HG03432 (cell line): ENCODE results near the gene HEXA.

Experiments
- ATAC-seq: cut with Tn5 transposase; IDR thresholded peaks from one replicate; pipeline ENCODE4 v1.9.1; 2021; ENCODE audit warnings: mild to moderate bottlenecking, moderate library complexity; ENCODE audit not compliant: unreplicated experiment

Gene HEXA

GRCh38 chr15:72323752-72324151 is 52.1 kb downstream of the HEXA start:
- no peak for ATAC-seq

GRCh38 chr15:72319985-72320671 is 55.7 kb downstream of the HEXA start, which contains the start of gene CELF6:
Gene CELF6, minus strand, starts transcription at chr15:72320157. Its CDS starts 283 bp downstream, at chr15:72319874.
- peak; percentile 69 for ATAC-seq

- ATAC-seq = peak; percentile 38
These were observed 56.3 kb downstream of the HEXA start for GRCh38 chr15:72319360-72319984.

- ATAC-seq = no peak
These were observed 57.3 kb downstream of the HEXA start for GRCh38 chr15:72318408-72318942.

- no peak for ATAC-seq
These were observed 60.0 kb downstream of the HEXA start for GRCh38 chr15:72315706-72316370.

- no peak for ATAC-seq
These were observed 61.9 kb downstream of the HEXA start for GRCh38 chr15:72313881-72314280.

GRCh38 chr15:72313448-72313840 is 62.4 kb downstream of the HEXA start:
- ATAC-seq = no peak

GRCh38 chr15:72312605-72313447 is 63.0 kb downstream of the HEXA start:
- ATAC-seq = peak; percentile 62

- no peak for ATAC-seq
These were observed 68.8 kb downstream of the HEXA start for GRCh38 chr15:72307026-72307425.

GRCh38 chr15:72306211-72306785 is 69.5 kb downstream of the HEXA start:
- no peak for ATAC-seq

- ATAC-seq = no peak
These were observed 71.2 kb downstream of the HEXA start for GRCh38 chr15:72304596-72304995.

GRCh38 chr15:72302955-72303354 is 72.9 kb downstream of the HEXA start:
- no peak for ATAC-seq
